Glomerular visceral epithelial cell (primary cell): ENCODE results near the gene VEPH1.

ENCODE experiments used
- DNase-seq: peaks from one replicate; pipeline ENCODE4 v3.0.0-alpha.2; 2016; ENCODE audit errors: extremely low spot score

Gene VEPH1

GRCh38 chr3:157301755-157302154, 201.5 kb downstream of the VEPH1 start:
- DNase-seq = no peak

DNA sequence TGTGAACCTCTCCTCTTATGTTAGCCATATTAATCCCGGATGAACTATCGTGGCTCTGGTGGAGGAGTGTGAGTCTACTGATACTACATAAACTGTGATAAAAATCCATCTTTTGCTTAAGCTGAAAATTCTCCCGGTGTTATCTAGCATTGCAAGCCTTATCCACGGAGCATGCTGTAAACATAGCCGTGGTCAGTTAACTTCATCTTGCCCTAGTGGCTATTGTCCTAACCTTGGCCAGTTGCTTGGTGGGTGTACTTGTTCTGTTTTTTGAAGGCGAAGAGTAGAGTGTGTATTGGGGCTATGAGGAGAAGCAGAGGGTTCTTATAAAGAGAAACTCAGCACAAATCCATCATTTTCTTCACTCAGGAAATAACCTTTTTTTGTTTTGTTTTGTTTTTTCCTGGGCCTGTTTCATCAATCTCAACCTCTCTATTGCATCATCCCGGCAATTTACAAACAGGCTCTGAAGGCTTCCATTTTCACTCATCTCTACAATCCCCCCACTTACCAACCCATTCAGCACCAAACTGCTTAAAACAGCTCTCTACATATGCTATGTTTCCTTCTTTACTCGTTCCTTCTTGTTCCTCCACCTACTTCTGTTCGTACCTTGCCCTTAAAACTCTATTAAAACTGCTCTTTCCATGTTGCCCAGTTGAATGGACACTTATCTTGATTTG, 202.1 kb downstream of the VEPH1 start:
- no peak for DNase-seq

- no peak for DNase-seq
Observed at GRCh38 chr3:157300094-157300493, 203.1 kb downstream of the VEPH1 start.

DNA sequence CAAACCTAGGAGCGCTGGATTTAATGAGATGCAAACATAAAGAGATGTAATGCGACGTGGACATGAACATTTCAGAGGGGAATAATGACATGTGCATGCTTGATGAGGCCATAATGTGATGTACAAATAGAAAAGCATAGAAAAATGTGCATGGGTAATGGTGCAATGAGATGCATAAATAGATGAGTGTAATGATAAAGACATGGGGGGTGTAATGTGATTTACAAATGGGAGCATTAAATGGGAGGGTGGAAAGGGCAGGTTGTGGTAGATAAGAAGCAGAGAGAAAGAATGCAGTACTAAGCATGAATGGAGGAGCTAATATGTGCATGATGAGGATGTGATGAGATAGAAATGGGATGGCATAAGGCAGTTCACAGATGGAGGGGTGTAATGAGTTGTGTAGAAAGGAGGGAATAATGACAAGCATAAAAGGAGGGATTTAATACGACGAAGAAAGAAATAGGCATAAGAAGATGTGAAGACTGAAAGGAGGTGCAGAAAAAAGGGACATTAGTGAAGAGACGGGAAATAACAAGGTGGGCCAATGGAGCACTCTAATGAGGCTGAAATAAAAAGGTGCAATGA, 205.8 kb downstream of the VEPH1 start:
- no peak for DNase-seq

- DNase-seq = no peak
Observed at GRCh38 chr3:157294953-157295352, 208.3 kb downstream of the VEPH1 start.

- DNase-seq = no peak
Observed at GRCh38 chr3:157294491-157294890, 208.7 kb downstream of the VEPH1 start.

DNA sequence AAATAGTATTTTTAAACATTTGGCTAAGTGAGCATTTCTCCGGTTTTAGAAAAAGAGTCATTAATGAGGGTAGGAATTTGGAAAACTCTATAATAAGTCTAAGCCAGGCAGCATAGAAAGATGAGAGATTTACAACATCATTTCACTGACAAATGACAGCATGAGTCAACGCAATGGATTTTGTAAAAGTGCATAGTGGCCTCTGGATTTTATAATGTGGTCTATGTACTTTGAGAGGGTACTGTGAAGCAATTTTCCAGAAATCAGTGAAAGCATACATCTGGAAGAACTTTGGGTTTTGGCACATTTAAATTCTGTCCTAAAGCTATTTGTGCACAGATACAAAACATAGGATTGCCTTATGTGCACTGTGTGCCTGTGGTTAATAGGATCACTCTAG, 212.4 kb downstream of the VEPH1 start:
- peak; percentile 9 for DNase-seq

- no peak for DNase-seq
Observed at GRCh38 chr3:157285966-157286365, 217.2 kb downstream of the VEPH1 start.

GRCh38 chr3:157285141-157285540, 218.1 kb downstream of the VEPH1 start:
- DNase-seq = no peak

- DNase-seq = no peak
Observed at GRCh38 chr3:157284688-157285087, 218.5 kb downstream of the VEPH1 start.

GRCh38 chr3:157282261-157283191, 220.7 kb downstream of the VEPH1 start:
- DNase-seq = no peak

DNA sequence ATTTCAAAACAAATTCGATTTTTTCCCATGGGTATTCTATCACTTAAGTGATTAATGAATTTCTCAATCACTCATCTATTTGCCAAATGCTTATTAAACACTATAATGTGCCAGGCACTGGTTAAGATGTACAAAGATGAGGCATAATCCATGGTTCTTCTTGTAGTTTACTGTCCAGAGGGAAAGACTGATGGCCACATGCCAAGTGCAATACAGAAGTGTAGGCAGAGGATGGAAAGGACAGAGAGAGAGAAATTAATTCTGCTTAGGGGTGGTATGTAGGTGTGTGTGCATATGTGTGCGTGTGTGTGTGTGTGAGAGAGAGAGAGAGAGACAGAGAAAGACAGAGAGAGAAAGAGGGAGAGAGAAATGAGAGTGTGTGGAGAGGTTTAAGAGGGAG, 222.4 kb downstream of the VEPH1 start:
- DNase-seq = no peak

GRCh38 chr3:157280354-157280753, 222.9 kb downstream of the VEPH1 start:
- no peak for DNase-seq

GRCh38 chr3:157279237-157279636, 224.0 kb downstream of the VEPH1 start:
- DNase-seq = no peak

GRCh38 chr3:157276801-157277200, 226.4 kb downstream of the VEPH1 start:
- DNase-seq = no peak

DNA sequence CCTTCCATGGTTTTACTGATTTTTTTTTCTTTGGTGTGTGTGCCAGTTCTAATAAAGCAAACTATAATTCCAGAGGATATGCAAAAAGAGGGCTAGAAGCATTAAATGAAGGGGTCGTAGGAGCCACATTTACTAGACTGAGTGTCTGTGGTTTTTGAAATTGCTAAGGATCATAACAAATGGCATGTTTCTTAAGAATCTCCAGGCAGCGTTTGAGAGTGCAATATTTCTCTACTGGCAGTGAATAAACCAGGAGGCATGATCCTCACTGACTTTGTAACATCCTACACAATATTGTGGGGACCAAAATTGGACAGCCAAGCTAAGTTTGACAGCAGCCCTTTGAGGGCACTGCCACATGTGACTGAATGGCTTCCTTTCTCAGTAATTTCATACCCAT, 227.4 kb downstream of the VEPH1 start:
- no peak for DNase-seq

GRCh38 chr3:157274644-157275137, 228.5 kb downstream of the VEPH1 start:
- no peak for DNase-seq

- DNase-seq = no peak
Observed at GRCh38 chr3:157271283-157271882, 231.8 kb downstream of the VEPH1 start.

GRCh38 chr3:157268026-157268425, 235.2 kb downstream of the VEPH1 start:
- DNase-seq = no peak

- DNase-seq = no peak
Observed at GRCh38 chr3:157265931-157266330, 237.3 kb downstream of the VEPH1 start.

GRCh38 chr3:157263027-157263426, 240.2 kb downstream of the VEPH1 start:
- no peak for DNase-seq

- DNase-seq = no peak
Observed at GRCh38 chr3:157261000-157261399, 242.2 kb downstream of the VEPH1 start.
